HG03066 (cell line): Measurements from ENCODE around the gene MAP3K6.

ENCODE experiments used
- ATAC-seq: cut with Tn5 transposase; IDR thresholded peaks from one replicate; pipeline ENCODE4 v1.9.1; 2021; ENCODE audit warnings: low read depth; ENCODE audit not compliant: unreplicated experiment

Gene MAP3K6

DNA sequence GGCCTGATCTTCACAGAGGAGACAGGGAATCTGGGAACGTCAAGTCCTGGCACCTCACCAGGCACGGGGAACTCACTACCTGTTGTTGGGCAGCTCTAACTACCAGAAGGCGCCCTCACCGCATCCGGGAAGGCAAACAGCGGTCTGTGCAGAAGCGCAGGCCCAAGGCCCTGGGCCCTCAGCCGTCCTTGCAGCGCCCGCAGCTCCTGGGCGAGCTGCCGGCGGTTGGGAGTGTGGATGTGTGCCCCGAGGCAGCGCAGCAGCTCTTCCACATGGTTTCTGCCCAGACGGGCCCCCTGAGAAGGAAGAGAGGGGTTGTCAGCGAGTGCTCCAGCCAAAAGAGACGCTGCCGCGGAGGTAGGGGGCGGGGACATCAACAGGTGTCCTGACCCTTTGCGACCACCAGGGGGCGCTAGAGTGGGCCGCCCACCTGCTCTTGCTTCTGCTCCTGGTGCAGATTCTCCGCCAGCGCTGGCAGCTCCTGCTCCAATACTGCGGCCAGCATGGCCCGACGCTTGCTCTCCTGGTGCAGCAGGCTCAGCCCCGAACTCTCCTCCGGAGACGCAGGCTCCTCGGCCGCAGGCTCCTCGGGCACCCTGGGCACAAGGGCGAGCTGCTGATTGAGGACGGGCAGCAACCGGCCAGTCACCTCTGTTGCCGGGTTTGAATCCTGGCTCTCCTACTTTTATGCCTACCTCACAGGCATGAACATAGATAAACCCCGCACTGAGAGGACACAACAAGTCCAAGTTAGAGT, 9.3 kb downstream of the MAP3K6 start:
- ATAC-seq, result no peak

DNA sequence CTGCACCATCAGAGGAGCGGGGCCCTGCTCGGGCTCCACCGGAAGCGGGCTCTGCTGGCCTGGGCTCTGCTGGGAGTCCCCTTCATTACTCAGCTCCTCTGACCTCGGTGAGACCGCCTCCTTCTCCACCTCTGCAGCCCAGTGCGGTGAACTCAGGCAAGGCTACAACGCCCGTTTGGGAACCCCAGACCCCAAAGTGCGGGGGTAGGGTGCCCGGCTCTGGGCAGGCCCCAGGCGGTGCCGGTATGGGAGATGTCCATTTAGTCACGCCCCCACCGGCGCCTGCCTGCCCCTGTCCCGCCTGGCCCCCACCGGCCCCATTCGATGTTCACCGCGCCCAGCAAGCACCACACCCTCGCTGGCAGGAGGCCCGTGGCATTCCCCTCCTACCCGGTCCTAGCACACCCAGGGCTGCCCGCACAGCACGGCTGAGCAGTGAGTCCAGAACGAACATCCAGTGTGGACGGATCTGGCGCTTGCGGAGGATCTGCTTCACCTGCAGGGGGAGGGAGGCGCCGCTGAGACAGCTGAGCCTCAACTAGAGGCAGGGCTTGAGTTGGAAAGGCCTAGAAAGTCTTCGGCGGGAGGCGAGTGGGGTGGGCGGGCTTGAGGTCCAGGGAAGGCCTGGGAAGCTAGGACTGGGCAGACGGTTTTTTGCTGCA, 10.0 kb downstream of the MAP3K6 start:
- ATAC-seq, result no peak

DNA sequence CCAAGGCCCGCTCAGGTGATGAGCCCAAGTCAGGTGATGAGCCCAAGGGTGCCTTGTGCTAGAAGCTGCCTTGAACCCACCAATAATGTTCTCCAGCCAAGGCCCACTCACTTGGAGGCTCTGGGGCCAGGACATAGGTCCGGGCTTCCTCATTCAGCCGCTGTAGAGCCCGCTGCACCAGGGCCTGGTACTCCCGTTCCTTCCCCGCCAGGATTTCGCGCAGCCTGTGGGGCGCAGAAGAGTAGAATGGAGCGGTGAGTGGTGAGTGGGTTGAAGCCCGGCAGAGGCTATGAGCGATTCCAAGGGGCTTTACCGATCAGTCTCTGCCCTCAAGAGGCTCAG, 10.5 kb downstream of the MAP3K6 start:
- ATAC-seq, result no peak

DNA sequence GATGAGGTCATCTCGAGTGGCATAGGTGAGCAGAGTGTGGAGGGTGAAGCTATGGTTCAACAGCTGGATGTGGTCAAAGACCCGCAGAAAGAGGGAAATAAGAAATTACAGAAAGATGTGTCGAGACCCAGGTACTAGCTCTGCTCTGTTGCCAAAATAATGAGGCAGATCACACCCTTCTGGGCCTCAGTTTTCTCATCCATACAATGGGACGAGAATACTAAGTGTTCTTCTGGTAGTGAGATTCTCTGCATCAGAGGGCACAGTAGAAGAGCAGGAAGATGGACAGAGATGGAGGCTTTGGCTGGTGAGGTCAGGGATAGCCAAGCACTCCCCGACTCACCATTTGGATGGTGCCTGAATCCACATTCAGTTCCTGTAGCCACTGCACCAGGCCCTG, 11.1 kb downstream of the MAP3K6 start:
- no peak for ATAC-seq

DNA sequence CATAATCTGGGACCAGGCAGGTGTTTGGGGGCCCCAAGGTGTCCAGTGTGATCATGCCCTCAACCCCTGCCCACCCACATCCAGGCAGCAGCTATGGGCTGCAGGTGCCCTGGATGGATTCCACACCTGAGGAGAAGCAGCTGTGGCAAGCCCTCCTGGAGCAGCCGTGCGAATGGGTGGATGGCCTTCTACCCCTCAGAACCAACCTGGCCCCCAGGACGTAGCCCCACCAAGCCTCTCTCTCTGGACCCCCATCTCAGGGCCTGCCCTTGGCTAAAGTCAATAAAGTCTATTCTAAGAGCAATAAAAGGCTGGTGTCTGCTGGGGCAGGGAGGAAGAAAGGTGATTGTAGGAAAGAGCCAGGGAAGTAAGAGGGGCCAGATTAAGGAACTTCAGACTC, 13.1 kb downstream of the MAP3K6 start:
- no peak for ATAC-seq

DNA sequence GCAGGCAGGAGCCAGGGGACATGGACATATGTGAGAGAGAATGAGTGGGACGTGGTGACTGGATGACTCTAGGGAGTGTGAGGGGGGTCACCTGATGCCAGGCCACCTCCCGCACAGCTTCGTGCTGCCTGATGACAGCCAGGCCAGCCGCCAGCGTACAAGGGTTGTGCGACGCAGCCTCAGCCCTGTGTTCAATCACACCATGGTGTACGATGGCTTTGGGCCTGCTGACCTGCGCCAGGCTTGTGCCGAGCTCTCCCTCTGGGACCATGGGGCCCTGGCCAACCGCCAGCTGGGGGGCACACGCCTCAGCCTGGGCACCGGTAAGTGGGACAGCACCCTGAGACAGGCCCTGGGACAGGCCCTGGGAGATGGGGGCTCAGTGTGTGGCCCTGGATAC, 13.6 kb downstream of the MAP3K6 start:
- no peak for ATAC-seq

DNA sequence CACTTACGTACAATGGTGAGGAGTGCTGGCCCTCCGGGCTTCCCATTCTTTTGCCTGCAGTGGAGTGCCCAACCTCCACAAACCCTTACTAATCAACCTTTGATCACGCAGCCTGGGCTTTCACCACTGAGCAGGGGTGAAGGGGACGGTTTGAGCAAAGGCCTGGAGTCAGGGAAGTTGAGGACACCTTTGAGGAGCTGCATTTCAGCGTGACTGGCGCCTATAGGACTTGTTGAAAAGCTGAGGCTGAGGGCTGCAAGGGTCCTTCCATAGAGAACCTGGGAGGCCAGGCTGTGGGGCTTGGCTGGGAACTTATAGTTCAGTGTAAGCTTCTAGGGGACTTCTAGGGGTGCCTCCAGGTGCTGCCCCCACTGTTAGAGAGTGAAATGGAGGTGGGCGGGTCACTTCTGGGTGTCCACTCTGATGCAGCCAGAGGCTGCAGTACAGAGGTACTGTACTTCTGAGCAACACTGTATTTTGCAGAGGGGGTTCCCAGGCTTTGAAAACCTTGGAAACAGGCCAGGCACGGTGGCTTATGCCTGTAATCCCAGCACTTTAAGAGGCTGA, 15.1 kb downstream of the MAP3K6 start:
- ATAC-seq, result no peak

DNA sequence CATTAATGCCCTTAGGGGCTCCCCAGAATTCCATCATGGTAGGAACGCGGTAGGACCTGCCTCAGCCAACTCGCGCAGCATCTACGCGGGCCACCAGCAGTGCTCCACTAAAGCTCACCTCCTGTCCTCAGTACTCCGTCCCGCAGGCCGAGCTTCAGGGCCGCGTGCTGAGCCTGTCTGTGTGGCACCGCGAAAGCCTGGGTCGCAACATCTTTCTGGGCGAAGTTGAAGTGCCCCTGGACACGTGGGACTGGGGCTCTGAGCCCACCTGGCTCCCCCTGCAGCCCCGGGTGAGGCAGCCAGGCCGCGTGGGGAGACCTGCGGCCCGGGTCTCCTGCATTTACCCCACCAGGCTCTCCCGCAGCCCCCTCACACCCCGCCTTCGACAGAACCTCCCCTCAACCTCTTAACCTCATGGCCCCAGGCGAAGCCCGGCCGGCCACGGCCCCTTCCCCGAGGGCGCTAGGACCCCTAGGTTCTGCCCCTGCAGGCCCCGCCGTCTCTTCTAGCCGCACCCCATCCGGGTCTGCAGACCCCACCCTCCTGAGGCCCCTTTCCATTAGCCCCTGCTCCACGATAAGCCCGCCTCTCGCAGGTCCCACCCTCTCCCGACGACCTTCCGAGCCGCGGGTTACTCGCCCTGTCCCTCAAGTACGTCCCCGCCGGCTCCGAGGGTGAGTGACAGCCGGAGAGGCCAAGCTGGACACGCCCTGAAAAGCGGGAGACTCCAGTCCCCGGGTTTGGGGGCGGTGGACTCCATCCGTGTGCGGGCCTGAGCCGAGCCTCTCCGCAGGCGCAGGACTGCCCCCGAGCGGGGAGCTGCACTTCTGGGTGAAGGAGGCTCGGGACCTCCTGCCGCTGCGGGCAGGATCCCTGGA, 15.9 kb downstream of the MAP3K6 start:
- ATAC-seq, result no peak

DNA sequence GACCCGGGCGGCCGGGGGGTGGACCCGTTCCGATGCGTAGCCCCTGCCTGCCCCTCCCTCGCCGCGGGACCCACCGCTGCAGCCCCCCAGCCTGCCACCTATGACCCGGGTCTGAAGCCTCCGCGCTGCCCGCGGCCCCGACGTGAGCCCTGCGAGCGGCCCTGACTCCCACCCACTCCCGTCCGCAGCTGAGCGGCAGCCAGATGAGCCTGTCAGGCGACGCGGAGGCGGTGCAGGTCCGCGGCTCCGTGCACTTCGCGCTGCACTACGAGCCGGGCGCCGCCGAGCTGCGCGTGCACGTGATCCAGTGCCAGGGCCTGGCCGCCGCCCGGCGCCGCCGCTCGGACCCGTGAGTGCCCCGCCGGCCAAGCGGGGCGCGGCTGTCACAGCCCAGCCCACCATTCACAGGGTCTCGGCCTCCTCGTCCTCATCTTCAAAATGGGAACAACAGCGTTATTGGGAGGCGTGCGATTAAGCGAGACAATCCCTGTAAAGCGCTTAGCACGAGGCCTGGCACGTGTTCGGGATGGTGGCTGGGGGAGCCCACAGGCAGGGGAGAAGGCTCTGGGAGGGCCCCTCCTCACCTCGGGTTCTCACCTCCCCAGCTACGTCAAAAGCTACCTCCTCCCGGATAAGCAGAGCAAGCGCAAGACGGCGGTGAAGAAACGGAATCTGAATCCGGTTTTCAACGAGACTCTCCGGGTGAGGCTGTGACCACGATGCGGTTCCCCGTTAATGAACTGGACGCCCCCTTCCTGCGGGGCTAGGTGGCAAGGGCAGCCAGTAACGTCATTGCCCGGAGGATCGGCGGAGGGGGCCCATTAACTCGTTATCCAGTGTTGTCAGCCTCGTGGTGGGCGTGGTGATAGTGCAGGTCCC, 16.7 kb downstream of the MAP3K6 start:
- ATAC-seq, result no peak

DNA sequence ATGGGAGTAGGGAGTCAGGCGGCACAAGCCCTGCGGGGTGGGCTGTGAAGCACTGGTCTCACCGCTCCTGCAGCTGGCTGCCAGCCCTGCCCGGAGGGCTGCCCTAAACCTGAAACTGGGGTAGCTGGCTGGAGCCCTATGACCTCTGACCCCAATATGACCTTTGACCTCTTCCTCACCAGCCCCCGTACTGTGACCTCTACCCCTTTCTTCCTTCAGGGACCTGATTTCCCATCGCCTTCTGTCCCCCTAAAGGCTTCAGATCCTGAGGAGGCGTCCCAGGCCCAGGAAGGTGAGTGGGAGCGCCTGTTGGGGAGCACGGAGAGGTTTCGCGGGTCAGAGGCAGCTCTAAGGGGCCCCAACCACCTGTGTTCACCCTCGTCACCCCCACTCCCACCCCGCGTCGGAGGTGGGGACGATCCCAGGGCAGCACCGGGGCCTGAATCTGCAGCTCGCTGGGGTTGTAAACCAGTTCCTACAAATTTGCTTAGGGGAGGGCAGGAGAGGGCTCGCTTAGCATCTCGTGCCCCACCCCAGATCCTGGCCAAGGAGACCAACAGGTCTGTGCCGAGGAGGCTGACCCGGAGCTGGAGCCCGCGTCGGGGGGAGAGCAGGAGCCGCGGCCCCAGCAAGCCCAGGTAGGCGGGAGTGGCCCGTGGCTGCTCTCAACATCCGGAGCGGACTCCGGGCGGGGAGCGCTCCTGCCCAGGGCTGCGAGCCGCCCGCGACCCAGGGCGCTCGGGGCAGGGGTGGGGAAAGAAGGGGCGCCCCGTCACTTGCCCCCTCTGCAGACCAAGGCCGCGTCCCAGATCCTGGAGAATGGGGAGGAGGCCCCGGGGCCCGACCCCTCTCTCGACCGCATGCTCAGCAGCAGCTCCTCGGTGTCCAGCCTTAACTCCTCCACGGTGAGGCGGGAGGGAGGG, 17.6 kb downstream of the MAP3K6 start:
- ATAC-seq, result no peak

DNA sequence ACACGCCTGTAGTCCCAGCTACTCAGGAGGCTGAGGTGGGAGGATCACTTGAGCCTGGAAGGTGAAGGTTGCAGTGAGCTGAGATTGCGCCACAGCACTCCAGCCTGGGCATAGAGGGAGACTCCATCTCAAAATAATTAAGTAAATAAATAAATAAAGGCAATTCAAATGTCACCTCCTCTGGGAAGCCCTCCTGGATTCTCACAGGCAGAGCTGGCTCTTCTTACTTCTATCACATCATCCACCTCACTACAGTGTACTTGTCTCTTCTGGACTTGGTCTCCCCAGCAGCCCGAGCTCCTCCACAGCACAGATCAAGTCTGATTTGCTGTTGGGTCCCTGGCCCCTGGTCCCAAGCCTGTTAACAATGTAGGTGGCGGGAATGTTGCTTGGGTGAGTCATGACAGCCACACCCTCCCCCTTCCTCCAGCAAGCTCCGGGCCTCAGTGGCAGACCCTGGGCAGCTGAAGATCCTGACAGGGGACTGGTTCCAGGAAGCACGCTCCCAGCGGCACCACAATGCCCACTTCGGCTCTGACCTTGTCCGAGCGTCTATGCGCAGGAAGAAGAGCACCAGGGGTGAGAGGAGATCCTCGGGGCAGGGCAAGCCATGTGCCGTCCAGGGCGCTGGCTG, 19.7 kb downstream of the MAP3K6 start:
- ATAC-seq, result no peak

DNA sequence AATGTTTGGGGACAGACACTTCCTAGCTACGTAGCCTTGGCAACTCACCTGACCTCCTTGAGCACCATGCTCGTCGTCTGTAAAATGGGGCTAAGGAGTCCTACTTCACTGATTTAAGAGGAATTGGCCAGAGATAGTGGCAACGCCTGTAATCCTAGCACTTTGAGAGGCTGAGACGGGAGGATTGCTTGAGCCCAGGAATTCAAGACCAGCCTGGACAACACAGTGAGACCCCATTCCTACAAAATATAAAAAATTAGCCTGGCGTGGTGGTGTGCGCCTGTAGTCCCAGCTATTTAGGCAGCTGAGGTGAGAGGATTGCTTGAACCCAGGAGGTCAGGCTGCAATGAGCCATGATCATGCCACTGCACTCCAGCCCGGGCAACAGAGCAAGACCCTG, 20.4 kb downstream of the MAP3K6 start:
- ATAC-seq, result no peak

DNA sequence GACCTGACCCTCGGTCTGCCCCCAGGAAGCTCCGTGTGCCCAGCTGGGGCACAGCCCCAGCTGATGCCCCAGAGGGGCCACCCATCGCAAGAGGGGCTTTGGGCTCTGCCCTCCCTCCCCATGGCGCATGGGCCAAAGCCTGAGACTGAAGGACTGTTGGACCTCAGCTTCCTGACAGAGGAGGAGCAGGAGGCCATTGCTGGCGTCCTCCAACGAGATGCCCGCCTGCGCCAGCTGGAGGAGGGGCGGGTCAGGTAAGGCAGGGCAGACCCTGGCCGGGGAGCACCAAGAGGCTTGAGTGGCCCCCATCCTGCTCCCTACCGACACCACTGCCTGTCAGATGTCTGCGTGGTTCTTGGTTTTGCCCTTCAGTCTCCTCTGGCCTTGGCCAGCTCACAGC, 21.5 kb downstream of the MAP3K6 start:
- ATAC-seq, result no peak

DNA sequence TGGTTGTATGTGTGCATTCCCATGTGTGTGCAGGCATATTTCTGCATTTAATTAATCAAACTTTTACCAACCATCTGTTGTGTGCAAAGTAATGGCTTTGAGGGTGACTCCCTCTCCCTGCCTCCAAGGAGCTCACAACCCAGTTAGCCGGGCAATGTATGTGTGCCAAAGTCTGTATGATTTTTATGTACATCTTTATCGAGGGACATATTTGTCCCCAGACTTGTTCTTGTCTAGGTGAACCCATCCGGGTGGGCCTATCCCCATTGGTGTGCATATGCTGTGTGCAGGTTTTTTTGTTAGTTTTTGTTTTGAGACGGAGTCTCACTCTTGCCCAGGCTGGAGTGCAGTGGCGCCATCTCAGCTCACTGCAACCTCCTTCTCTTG, 23.1 kb downstream of the MAP3K6 start:
- ATAC-seq, result no peak

DNA sequence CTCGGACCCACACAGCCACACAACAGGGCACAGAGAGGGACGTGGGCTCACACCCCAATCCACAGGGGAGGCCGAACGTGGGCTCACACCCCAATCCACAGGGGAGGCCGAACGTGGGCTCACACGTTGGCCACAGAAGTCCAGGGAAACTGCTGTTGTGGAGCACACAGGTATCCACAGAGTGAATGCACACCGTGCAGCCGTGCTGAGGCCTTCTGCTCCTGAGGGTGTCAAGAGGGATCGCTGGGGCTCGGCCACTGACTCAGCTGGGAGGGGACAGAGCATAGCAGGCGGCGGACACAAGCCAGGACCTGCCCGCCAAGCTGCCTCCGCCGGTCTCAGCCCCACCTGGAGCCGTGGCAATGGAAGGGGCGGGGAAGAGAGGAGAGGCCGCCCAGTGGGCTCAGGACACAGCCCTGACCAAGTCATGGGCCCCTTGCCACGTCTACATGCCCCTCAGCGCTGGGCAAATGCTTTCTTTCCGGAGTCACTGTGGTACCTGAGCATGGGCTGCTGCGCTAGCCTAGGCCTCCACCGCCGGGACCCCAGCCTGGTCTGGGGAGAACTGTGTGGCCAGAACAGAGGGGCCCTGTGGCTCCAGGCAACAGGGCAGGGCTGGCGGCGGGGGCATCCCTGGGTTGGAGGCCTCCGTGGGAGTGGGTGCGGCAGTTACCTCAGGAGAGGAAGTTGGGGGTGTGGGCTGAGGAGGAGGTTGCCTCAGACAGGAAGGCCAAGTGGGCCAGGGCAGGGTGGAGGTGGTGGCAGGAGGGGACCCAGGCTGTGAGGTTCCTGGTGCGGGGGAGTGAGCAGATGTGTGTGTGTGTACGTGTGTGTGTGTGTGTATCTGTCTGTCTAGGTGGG, 23.8 kb downstream of the MAP3K6 start:
- no peak for ATAC-seq

DNA sequence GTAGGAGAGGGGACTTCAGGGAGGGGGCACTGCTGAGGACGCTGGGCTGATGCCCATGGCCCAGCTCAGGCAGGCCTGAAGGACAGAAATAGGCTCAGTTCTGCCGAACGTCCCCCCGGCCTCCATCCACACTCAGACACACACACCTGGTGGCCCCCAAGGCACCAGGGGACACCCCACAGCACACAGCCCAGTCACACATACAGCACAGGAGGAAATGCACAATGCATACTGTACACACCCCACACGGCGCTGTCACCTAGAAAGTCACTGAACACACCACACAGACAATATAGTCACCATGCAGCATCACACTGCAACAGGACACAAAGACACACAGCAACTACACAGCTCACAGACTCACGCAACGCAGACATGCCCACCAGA, 24.4 kb downstream of the MAP3K6 start:
- no peak for ATAC-seq

DNA sequence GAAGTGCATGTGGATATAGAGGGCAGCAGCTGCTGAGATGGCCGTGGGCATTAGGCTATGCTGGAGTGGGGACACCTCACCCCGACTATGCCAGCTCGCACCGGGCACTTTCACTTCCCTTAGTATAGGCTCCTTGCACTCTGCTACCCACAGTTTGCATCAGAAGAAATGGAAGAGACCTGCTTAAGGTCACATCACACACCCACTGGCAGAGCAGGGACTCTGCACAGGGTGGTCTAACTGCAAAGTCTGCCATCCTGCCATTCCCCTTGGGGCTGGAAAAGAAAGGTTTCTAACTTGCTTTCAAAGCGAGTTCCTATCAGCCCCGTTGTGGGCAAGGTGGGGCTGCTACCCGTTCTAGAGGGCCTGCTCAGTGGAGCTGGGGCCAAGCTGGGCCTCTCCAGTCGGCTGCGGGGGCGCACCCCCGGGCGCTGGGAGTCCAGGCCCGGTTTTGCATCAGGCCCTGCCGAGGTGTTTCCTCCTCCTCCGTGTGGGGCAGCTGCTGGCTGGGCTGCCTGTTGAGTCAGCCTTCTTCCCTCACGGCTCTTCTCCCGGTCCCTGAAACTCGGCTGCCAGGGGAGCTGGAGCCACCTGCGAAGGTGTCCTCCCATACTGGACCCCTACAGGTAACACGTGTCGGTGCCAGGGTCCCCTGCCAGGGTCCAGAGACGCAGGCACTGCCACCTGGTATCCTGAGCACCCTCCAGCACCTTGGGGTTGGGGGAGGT, 25.1 kb downstream of the MAP3K6 start, which contains the start of gene SYTL1:
Gene SYTL1, plus strand, starts transcription at position 498 of the 728 bp plus-strand sequence. CDS start 3,313 bp downstream, outside the sequence.
- no peak for ATAC-seq
